Fibroblast of lung (primary cell): ENCODE measurements around the gene COPS4.
A peak's percentile ranks its signal among the peaks of the same experiment; 100 is the strongest.

Experiments
- EZH2 ChIP-seq: IDR thresholded peaks from 2 replicates; pipeline ENCODE4 v1.5.1; 2012; ENCODE audit warnings: low read length, control low read depth, mild to moderate bottlenecking; ENCODE audit errors: missing control alignments
- TF ChIP-seq, protein P1 (sequence below), 2 donors: IDR thresholded peaks in 1 of 2; conservative IDR thresholded peaks in 1 of 2; 1 replicate in 1 of 2; 2 replicates in 1 of 2; pipeline ENCODE4 v1.5.1; 2011 to 2012; ENCODE audit warnings: low read length in 2 of 2, control low read depth in 1 of 2, inconsistent platforms in 1 of 2, low read depth in 1 of 2, mild to moderate bottlenecking in 1 of 2

DNA sequence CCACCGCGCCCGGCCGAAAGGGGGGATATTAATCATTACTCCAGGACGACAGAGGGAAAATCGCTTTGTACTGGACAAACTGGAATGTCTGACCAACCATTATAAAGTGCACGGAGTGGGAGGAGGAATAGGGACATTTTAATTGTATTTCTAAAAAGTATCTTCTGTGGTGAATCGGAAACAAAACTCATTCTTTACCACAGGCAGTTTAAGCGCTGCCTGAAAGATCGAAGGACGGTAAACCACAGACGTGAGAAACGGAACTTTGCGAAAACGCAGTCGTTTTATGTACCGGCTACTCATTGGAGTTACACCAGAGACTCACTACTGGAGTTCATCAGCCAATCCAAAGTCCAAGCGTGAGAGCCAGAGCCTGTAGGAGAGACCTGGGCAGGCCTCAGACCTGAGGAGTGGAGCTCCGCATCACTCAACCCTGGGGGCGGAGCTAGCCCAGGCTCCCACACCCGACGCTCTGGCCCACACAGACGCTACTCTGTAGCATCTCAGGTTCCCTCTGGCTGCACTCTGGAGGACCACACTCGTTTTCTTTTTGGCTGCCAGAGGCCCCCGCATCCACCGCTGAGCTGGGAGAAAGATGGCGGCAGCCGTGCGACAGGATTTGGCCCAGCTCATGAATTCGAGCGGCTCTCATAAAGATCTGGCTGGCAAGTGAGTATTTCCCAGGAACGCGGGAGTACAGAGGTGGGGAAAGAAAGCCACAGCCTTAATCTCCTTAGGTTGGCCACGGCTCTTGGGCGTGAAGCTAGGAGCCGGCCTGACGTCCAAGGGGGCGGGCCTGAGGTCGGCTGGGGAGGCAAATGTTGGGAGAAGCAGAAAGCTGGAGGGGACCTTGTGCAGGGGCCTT lies at the start of gene COPS4:
- TF ChIP-seq, protein P1, sequence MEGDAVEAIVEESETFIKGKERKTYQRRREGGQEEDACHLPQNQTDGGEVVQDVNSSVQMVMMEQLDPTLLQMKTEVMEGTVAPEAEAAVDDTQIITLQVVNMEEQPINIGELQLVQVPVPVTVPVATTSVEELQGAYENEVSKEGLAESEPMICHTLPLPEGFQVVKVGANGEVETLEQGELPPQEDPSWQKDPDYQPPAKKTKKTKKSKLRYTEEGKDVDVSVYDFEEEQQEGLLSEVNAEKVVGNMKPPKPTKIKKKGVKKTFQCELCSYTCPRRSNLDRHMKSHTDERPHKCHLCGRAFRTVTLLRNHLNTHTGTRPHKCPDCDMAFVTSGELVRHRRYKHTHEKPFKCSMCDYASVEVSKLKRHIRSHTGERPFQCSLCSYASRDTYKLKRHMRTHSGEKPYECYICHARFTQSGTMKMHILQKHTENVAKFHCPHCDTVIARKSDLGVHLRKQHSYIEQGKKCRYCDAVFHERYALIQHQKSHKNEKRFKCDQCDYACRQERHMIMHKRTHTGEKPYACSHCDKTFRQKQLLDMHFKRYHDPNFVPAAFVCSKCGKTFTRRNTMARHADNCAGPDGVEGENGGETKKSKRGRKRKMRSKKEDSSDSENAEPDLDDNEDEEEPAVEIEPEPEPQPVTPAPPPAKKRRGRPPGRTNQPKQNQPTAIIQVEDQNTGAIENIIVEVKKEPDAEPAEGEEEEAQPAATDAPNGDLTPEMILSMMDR (conservative IDR thresholded peaks at IDR 0.05 in 1 of 2, IDR thresholded peaks at IDR 0.05 in 1 of 2; ENCODE audit: low read depth in 1 of 2, low read length in 2 of 2): peak; percentile 16 to 62
- no peak for TF ChIP-seq EZH2
